WTC11 (cell line): ENCODE results near the gene CROCC2. TPM values are rescaled to one million over a fixed set of nuclear protein-coding genes. Genes with fewer than 3 reads are reported as not detected.

Source experiments
- ATAC-seq: fragments of 200-7000 bp; cut with Tn5 transposase; 2 replicates; pipeline ENCODE4 v1.10.0; 2021; ENCODE audit warnings: mild to moderate bottlenecking, moderate library complexity
- CTCF ChIA-PET: fragments of 300-600 bp; sonication (Branson Sonifier 250); formaldehyde crosslinking; loops from one replicate; lab custom pipeline; 2021; ENCODE audit warnings: antibody characterized with exemption; lab: Charles Lee
- POLR2A ChIA-PET: fragments of 350-600 bp; sonication (Branson Sonifier 250); formaldehyde crosslinking; loops from one replicate; lab custom pipeline; 2021; ENCODE audit warnings: antibody characterized with exemption; lab: Charles Lee
- DNase-seq: peaks from one replicate; pipeline ENCODE4 v3.0.0; 2021; ENCODE audit warnings: low spot score
- H3K27ac Mint-ChIP-seq: 2 replicates; pipeline ENCODE4 v1.8.0; 2021; ENCODE audit warnings: mixed read lengths
- H3K27me3 Mint-ChIP-seq: 2 replicates; pipeline ENCODE4 v1.8.0; 2021; ENCODE audit warnings: low read depth, mild to moderate bottlenecking, moderate library complexity, mixed read lengths
- H3K36me3 Mint-ChIP-seq: 2 replicates; pipeline ENCODE4 v1.8.0; 2021; ENCODE audit warnings: mixed read lengths
- H3K4me1 Mint-ChIP-seq: 2 replicates; pipeline ENCODE4 v1.8.0; 2022; ENCODE audit warnings: mixed read lengths
- H3K4me3 Mint-ChIP-seq: 2 replicates; pipeline ENCODE4 v1.8.0; 2021; ENCODE audit warnings: mild to moderate bottlenecking, moderate library complexity, mixed read lengths
- H3K9me3 Mint-ChIP-seq: 2 replicates; pipeline ENCODE4 v1.8.0; 2021; ENCODE audit warnings: mixed read lengths
- ARID4B ChIP-seq: sonication (generic); formaldehyde crosslinking; IDR thresholded peaks from 2 replicates; pipeline ENCODE4 v1.8.0; 2023; ENCODE audit warnings: missing genetic modification reagents, mild to moderate bottlenecking, borderline replicate concordance
- CREM ChIP-seq: sonication (generic); formaldehyde crosslinking; IDR thresholded peaks from 2 replicates; pipeline ENCODE4 v1.8.1; 2022; ENCODE audit warnings: mild to moderate bottlenecking, missing genetic modification reagents, moderate library complexity
- E2F5 ChIP-seq: sonication (generic); formaldehyde crosslinking; IDR thresholded peaks from 2 replicates; pipeline ENCODE4 v1.8.1; 2022; ENCODE audit warnings: mild to moderate bottlenecking, moderate library complexity, missing genetic modification reagents
- ERG ChIP-seq: fragments of 250-450 bp; sonication (Bioruptor Pico); IDR thresholded peaks from 2 replicates; pipeline ENCODE4 v1.8.0; 2021; ENCODE audit warnings: mild to moderate bottlenecking
- FOXP1 ChIP-seq: sonication (generic); formaldehyde crosslinking; IDR thresholded peaks from 2 replicates; pipeline ENCODE4 v1.8.0; 2022; ENCODE audit warnings: missing genetic modification reagents, mild to moderate bottlenecking, moderate library complexity, borderline replicate concordance
- IRF2 ChIP-seq: sonication (generic); formaldehyde crosslinking; IDR thresholded peaks from 2 replicates; pipeline ENCODE4 v1.8.0; 2022; ENCODE audit warnings: low read depth, missing genetic modification reagents, borderline replicate concordance
- JUN ChIP-seq: sonication (generic); formaldehyde crosslinking; IDR thresholded peaks from 2 replicates; pipeline ENCODE4 v1.8.0; 2023; ENCODE audit warnings: mild to moderate bottlenecking, missing genetic modification reagents
- NFATC4 ChIP-seq: fragments of 250-450 bp; sonication (Bioruptor Pico); IDR thresholded peaks from 2 replicates; pipeline ENCODE4 v1.9.0; 2021; ENCODE audit warnings: mild to moderate bottlenecking
- TEAD1 ChIP-seq: sonication (generic); formaldehyde crosslinking; IDR thresholded peaks from 2 replicates; pipeline ENCODE4 v1.8.0; 2022; ENCODE audit warnings: mild to moderate bottlenecking, missing genetic modification reagents
- TP53 ChIP-seq: sonication (generic); formaldehyde crosslinking; IDR thresholded peaks from 2 replicates; pipeline ENCODE4 v1.8.1; 2023; ENCODE audit warnings: mild to moderate bottlenecking, missing genetic modification reagents
- ZBTB21 ChIP-seq: sonication (generic); formaldehyde crosslinking; IDR thresholded peaks from 2 replicates; pipeline ENCODE4 v1.8.1; 2023; ENCODE audit warnings: mild to moderate bottlenecking, missing genetic modification reagents, borderline replicate concordance
- ZNF121 ChIP-seq: sonication (generic); formaldehyde crosslinking; IDR thresholded peaks from 2 replicates; pipeline ENCODE4 v1.8.0; 2023; ENCODE audit warnings: missing genetic modification reagents
- ZNF138 ChIP-seq: sonication (generic); formaldehyde crosslinking; conservative IDR thresholded peaks from 2 replicates; pipeline ENCODE4 v1.8.1; 2022; ENCODE audit warnings: mild to moderate bottlenecking, moderate library complexity, missing genetic modification reagents
- ZNF396 ChIP-seq: fragments of 250-450 bp; sonication (Bioruptor Pico); IDR thresholded peaks from 2 replicates; pipeline ENCODE4 v1.8.0; 2021; ENCODE audit warnings: mild to moderate bottlenecking, moderate library complexity, borderline replicate concordance
- ZNF416 ChIP-seq: fragments of 250-450 bp; sonication (Bioruptor Pico); IDR thresholded peaks from 2 replicates; pipeline ENCODE4 v1.9.0; 2021; ENCODE audit warnings: mild to moderate bottlenecking, inconsistent platforms
- total RNA-seq: library from RNA; stranded (reverse); gene quantifications from 3 replicates; pipeline ENCODE4 v1.2.3, GENCODE V29; 2021
- TF ChIP-seq, protein P1 (sequence below): sonication (generic); formaldehyde crosslinking; IDR thresholded peaks from 2 replicates; pipeline ENCODE4 v1.8.0; 2022; ENCODE audit warnings: mild to moderate bottlenecking, missing genetic modification reagents
- TF ChIP-seq, protein P2 (sequence below): sonication (generic); formaldehyde crosslinking; IDR thresholded peaks from 2 replicates; pipeline ENCODE4 v1.8.0; 2022; ENCODE audit warnings: mild to moderate bottlenecking, missing genetic modification reagents

CROCC2 gene
- total RNA-seq, 1 experiment from 2014 or later: not detected

GRCh38 chr2:241038374-241039180, 132.4 kb downstream of the CROCC2 start:
- ATAC-seq: no peak
- no peak overlapping the region for H3K4me3 Mint-ChIP-seq
- no peaks in the 10 kb centered on the region for H3K9me3 Mint-ChIP-seq
- CTCF ChIA-PET: interaction anchor here (0.9 kb wide), 1 partner anchor 55 kb away, joined by 3 read pairs; no protein-coding TSS in a partner anchor
- no peaks in the 10 kb centered on the region for H3K4me1 Mint-ChIP-seq
- no peak for DNase-seq
- POLR2A ChIA-PET: interaction anchor here (1.1 kb wide), 1 partner anchor 124 kb away, joined by 3 read pairs; no protein-coding TSS in a partner anchor
- H3K36me3 Mint-ChIP-seq: no peaks in the 10 kb centered on the region
- TF ChIP-seq ERG (no peak), ZNF416 (CRISPR knock-in tag) (no peak), ZNF396 (CRISPR knock-in tag) (no peak), ZNF121 (CRISPR knock-in tag) (no peak), IRF2 (CRISPR knock-in tag) (no peak), TEAD1 (no peak), ZNF138 (no peak), JUN (CRISPR knock-in tag) (no peak), ZBTB21 (no peak), TP53 (no peak), FOXP1 (CRISPR knock-in tag) (no peak)
- TF ChIP-seq, protein P1, sequence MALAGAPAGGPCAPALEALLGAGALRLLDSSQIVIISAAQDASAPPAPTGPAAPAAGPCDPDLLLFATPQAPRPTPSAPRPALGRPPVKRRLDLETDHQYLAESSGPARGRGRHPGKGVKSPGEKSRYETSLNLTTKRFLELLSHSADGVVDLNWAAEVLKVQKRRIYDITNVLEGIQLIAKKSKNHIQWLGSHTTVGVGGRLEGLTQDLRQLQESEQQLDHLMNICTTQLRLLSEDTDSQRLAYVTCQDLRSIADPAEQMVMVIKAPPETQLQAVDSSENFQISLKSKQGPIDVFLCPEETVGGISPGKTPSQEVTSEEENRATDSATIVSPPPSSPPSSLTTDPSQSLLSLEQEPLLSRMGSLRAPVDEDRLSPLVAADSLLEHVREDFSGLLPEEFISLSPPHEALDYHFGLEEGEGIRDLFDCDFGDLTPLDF: no peak
- no peak overlapping the region for H3K27ac Mint-ChIP-seq
- H3K27me3 Mint-ChIP-seq: peaks cover 18% of the 10 kb centered on the region

- Mint-ChIP-seq H3K4me1 (no peaks in the 10 kb centered on the region), H3K27me3 (peaks cover 18% of the 10 kb centered on the region), H3K9me3 (no peaks in the 10 kb centered on the region)
- TF ChIP-seq NFATC4 (CRISPR knock-in tag) (no peak), ARID4B (CRISPR knock-in tag) (no peak), CREM (CRISPR knock-in tag) (no peak), IRF2 (CRISPR knock-in tag) (no peak), JUN (CRISPR knock-in tag) (no peak), E2F5 (CRISPR knock-in tag) (no peak), ZNF138 (no peak)
- TF ChIP-seq, protein P2, sequence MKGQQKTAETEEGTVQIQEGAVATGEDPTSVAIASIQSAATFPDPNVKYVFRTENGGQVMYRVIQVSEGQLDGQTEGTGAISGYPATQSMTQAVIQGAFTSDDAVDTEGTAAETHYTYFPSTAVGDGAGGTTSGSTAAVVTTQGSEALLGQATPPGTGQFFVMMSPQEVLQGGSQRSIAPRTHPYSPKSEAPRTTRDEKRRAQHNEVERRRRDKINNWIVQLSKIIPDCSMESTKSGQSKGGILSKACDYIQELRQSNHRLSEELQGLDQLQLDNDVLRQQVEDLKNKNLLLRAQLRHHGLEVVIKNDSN (CRISPR knock-in tag): no peak
- TF ChIP-seq, all 79 proteins: peak for 0
- Mint-ChIP-seq H3K4me3 (no peak overlapping the region), H3K36me3 (no peaks in the 10 kb centered on the region), H3K27ac (no peak overlapping the region)
- ATAC-seq (no peak), DNase-seq (no peak)
- POLR2A ChIA-PET: no interaction called here
- CTCF ChIA-PET: no interaction called here
Observed at GRCh38 chr2:241039416-241039815, 133.3 kb downstream of the CROCC2 start.
